ENCODE results near the gene GALE. TPM values are rescaled to one million over a fixed set of nuclear protein-coding genes. Genes with fewer than 3 reads are reported as not detected.
"Not testable (repeated sequence)": the region's sequence is repeated elsewhere in the genome, so short reads cannot be mapped to it uniquely, and the experiment has no call there.

The GALE gene
- total RNA-seq, 1 experiment from 2014 or later = 112 TPM

DNA sequence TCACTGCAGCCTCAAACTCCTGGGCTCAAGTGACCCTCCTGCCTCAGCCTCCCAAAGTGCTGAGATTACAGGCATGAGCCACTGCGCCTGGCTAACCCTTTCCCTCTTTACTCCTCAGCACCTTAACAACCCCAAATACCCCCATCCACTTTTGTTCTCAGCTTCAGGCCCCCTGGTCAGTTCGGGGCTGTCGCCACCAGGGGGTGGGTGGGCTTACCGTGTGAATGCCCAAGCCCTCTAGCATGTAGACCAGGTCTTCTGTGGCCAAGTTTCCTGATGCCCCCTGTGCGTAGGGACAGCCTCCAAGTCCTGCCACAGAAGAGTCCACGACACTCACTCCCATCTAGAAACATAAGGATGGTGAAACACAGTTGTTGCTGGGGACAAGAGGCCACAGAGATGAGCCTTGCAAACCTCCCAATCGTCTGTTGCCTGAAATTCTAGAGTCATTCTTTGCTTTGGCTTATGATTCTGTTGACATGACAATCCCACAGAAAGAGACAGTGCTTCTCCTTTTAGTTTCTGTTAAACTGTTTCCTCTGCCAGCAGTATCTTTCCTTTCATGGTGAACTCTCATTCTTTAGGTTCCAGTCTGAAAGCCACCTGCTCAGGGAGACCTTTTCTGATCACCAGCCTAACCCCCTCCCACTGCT is 3.8 kb upstream of the GALE start:
- BruUV-seq (replicated peaks) = no TSS peak
- H3K4me3 Mint-ChIP-seq (ENCODE audit: unreplicated experiment) = no peak overlapping the region
- intact Hi-C loops (cut with micrococcal nuclease) = no loop called here
- H3K9me3 Mint-ChIP-seq (ENCODE audit: unreplicated experiment) = no peaks in the 10 kb centered on the region
- H3K27ac Mint-ChIP-seq (ENCODE audit: low read depth, unreplicated experiment) = no peak overlapping the region
- TF ChIP-seq, protein P1, sequence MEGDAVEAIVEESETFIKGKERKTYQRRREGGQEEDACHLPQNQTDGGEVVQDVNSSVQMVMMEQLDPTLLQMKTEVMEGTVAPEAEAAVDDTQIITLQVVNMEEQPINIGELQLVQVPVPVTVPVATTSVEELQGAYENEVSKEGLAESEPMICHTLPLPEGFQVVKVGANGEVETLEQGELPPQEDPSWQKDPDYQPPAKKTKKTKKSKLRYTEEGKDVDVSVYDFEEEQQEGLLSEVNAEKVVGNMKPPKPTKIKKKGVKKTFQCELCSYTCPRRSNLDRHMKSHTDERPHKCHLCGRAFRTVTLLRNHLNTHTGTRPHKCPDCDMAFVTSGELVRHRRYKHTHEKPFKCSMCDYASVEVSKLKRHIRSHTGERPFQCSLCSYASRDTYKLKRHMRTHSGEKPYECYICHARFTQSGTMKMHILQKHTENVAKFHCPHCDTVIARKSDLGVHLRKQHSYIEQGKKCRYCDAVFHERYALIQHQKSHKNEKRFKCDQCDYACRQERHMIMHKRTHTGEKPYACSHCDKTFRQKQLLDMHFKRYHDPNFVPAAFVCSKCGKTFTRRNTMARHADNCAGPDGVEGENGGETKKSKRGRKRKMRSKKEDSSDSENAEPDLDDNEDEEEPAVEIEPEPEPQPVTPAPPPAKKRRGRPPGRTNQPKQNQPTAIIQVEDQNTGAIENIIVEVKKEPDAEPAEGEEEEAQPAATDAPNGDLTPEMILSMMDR (IDR thresholded peaks at IDR 0.05; ENCODE audit: unreplicated experiment) = no peak
- H3K36me3 Mint-ChIP-seq (ENCODE audit: insufficient read depth, unreplicated experiment) = peaks cover 24% of the 10 kb centered on the region
- no peak for DNase-seq (ENCODE audit: unreplicated experiment)
- POLR2A ChIA-PET = interaction anchor here (0.9 kb wide), 1 partner anchor 21 kb away, joined by 3 read pairs; the partner anchor contains the start of gene HMGCL
- no peaks in the 10 kb centered on the region for H3K27me3 Mint-ChIP-seq (ENCODE audit: insufficient read depth, unreplicated experiment)
- CTCF ChIA-PET = interaction anchor here (0.9 kb wide), 1 partner anchor 153 kb away, joined by 3 read pairs; no protein-coding TSS in a partner anchor
- H3K4me1 Mint-ChIP-seq (ENCODE audit: insufficient read depth, unreplicated experiment) = no peaks in the 10 kb centered on the region

DNA sequence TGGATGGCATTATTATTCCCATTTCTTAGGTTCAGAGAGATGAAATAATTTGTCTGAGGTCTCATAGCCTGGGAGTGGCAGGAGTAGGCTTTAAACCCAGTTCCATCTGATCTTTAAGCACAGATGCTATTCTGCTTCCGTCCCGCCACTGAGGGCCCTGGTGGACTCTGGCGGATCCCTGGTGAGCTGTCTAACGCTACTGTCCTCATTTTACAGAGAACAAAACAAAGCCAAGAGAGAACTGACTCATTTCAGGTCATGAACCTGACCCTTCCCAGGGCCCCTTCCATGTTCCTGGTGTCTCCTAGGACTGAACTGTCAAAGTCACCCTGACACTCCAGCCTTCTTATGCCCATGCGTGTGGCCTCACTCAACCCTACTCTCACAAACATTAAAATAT is 3.1 kb upstream of the GALE start:
- Mint-ChIP-seq H3K27ac (ENCODE audit: low read depth, unreplicated experiment) (no peak overlapping the region), H3K9me3 (ENCODE audit: unreplicated experiment) (no peaks in the 10 kb centered on the region), H3K4me3 (ENCODE audit: unreplicated experiment) (no peak overlapping the region), H3K27me3 (ENCODE audit: insufficient read depth, unreplicated experiment) (no peaks in the 10 kb centered on the region), H3K36me3 (ENCODE audit: insufficient read depth, unreplicated experiment) (peaks cover 27% of the 10 kb centered on the region), H3K4me1 (ENCODE audit: insufficient read depth, unreplicated experiment) (no peaks in the 10 kb centered on the region)
- CTCF ChIA-PET = no interaction called here
- POLR2A ChIA-PET = interaction anchor here (0.9 to 17.8 kb wide), 3 partner anchors 15 to 25 kb away, joined by 3 to 395 read pairs (median 102); partner anchors contain the start of genes HMGCL, LYPLA2 and PITHD1
- intact Hi-C loops (cut with micrococcal nuclease) = no loop called here
- DNase-seq (ENCODE audit: unreplicated experiment) = no peak
- TF ChIP-seq, protein P1 (IDR thresholded peaks at IDR 0.05; ENCODE audit: unreplicated experiment) = no peak
- BruUV-seq (replicated peaks) = no TSS peak

DNA sequence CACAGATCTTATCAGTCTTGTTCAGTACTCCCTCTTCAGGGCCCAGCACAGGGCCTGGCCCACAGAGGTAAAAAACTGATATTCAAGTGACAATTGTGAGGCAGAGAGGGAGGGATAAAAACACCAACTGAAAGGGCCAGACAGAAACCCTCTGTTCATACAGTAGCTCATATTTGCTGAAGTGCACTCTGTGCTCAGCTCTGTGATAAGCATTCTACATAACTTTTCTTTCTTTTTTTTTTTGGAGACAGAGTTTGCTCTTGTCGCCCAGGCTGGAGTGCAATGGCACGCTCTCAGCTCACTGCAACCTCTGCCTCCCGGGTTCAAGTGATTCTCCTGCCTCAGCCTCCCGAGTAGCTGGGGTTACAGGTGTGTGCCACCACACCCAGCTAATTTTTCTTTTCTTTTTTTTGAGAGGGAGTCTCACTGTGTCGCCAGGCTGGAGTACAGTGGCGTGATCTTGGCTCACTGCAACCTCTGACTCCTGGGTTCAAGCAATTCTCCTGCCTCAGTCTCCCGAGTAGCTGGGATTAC is 2.3 kb upstream of the GALE start:
- BruUV-seq (replicated peaks); H3K4me1 Mint-ChIP-seq (ENCODE audit: insufficient read depth, unreplicated experiment); H3K4me3 Mint-ChIP-seq (ENCODE audit: unreplicated experiment); DNase-seq (ENCODE audit: unreplicated experiment); H3K27ac Mint-ChIP-seq (ENCODE audit: low read depth, unreplicated experiment); intact Hi-C loops (cut with micrococcal nuclease); H3K27me3 Mint-ChIP-seq (ENCODE audit: insufficient read depth, unreplicated experiment); H3K9me3 Mint-ChIP-seq (ENCODE audit: unreplicated experiment): not testable (repeated sequence)
- ChIA-PET CTCF (interaction anchor here (0.7 to 2.4 kb wide), 6 partner anchors 8 to 113 kb away, joined by 3 to 17 read pairs (median 6); no protein-coding TSS in a partner anchor), POLR2A (interaction anchor here (0.6 to 17.8 kb wide), 11 partner anchors 9 to 671 kb away, joined by 3 to 395 read pairs (median 9); partner anchors contain the start of genes HMGCL, LYPLA2, PITHD1 and PNRC2)
- peaks cover 35% of the 10 kb centered on the region for H3K36me3 Mint-ChIP-seq (ENCODE audit: insufficient read depth, unreplicated experiment)

DNA sequence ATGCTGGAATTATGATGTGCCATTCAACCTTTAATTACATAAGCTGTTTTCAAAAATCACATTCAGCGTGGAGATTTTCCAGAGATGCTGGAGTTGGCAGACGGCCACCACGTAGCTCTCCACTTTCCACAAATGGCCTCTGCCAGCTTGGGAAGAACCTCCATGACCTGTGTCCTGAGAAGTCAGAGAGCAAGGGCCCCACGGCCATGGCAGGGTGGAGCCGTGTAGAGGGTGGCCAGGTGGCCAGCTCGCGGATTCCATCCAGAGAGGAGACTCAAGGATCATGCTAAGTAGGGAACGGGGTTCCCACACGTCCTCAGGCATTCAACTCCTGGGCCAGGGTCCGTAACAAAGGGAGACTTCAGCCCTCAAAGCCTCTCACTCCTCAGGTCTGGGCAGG is 1.3 kb upstream of the GALE start:
- Mint-ChIP-seq H3K27ac (ENCODE audit: low read depth, unreplicated experiment) (no peak overlapping the region), H3K4me1 (ENCODE audit: insufficient read depth, unreplicated experiment) (no peaks in the 10 kb centered on the region), H3K36me3 (ENCODE audit: insufficient read depth, unreplicated experiment) (peaks cover 38% of the 10 kb centered on the region), H3K9me3 (ENCODE audit: unreplicated experiment) (no peaks in the 10 kb centered on the region), H3K27me3 (ENCODE audit: insufficient read depth, unreplicated experiment) (no peaks in the 10 kb centered on the region), H3K4me3 (ENCODE audit: unreplicated experiment) (peak overlapping the region; percentile 90)
- ChIA-PET CTCF (interaction anchor here (0.9 to 2.4 kb wide), 6 partner anchors 9 to 114 kb away, joined by 3 to 17 read pairs (median 4); partner anchors contain the start of gene CNR2), POLR2A (interaction anchor here (0.7 to 17.8 kb wide), 21 partner anchors 10 to 397 kb away, joined by 3 to 395 read pairs (median 5); partner anchors contain the start of genes HMGCL, LYPLA2, PITHD1 and PNRC2)
- no peak for DNase-seq (ENCODE audit: unreplicated experiment)
- intact Hi-C loops (cut with micrococcal nuclease) = no loop called here
- TF ChIP-seq, protein P1 (IDR thresholded peaks at IDR 0.05; ENCODE audit: unreplicated experiment) = no peak
- no TSS peak for BruUV-seq (replicated peaks)

Measured in MCF 10A (cell line).